Measurements from ENCODE around the gene NBEAL1.
"Not testable (repeated sequence)": the region's sequence is repeated elsewhere in the genome, so short reads cannot be mapped to it uniquely, and the experiment has no call there.

Gene NBEAL1

DNA sequence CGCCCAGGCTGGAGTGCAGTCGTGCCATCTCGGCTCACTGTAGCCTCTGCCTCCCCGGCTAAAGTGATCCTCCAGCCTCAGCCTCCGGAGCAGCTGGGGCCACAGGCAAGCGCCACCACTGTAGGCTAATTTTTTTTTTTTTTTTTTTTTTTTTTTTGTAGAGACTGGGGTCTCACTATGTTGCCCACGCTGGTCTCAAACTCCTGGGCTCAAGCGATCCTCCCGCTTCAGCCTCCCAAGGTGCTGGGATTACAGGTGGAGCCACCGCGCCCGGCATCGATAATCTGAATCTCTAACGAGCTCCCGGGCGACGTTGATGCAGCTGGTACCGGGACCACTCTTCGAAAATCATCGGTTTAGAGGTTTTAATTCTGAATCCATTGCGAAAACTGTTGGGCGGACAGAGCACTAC, 223.6 kb downstream of the NBEAL1 start:
- no peak for DNase-seq

DNA sequence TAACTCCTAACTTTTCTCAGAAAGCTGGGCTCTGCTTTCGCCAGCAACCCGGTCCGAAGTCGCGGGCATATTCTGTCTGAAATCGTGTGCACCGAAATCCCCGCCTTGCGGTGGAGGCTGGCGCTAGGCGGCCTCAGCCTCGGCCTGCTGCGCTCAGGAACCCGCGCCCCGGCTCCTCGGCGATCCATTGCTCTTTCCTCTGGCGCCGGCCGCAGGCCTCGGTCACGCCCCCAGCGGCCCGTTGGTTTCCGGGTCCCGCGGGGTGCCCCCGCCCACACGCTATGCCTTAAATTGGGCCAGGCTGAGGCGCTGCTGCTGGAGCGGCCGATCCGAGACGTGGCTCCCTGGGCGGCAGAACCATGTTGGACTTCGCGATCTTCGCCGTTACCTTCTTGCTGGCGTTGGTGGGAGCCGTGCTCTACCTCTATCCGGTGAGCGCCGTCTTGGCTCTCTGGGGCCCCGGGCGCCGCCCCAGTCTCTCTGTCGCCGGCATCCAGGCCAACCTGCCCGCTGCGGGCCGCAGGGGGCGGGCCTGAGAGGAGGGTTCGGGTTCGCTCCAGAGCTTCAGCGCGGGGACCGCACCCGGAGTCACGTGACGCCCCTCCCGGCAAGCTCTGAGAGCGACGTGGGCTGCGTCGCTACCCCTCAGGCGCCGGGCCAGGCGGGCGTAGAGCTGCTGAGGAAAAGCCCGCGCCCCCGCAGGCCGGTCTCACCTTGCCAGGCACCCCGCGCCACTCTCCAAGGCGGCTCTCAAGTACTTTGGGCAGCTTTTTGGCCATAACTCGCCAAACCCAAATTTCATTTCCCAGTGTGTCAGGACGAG, 224.2 kb downstream of the NBEAL1 start, which contains the start of gene CYP20A1:
Gene CYP20A1 (plus strand): TSS at position 315 of the 823 bp plus-strand sequence. CDS start 45 bp downstream, at position 360.
- DNase-seq: peak; percentile 92

DNA sequence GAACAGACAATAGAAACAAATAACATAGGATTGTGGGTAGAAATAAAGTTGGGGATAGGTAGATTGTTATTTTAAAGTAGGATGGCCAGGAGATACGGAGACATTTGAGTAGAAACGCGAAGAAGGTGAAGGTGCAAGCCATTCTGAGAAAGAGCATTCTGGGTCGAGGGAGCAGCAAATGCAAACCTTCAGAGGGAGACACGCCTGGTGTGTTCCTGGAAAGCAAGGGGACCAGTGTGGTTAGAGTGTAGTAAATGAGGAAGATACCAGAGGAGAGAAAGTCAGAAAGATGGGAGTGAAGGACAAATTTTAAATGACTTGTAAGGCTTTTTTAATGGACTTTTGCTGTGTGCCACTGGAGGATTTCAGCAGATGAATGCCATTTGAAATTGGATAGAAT, 225.8 kb downstream of the NBEAL1 start:
- DNase-seq: no peak

DNA sequence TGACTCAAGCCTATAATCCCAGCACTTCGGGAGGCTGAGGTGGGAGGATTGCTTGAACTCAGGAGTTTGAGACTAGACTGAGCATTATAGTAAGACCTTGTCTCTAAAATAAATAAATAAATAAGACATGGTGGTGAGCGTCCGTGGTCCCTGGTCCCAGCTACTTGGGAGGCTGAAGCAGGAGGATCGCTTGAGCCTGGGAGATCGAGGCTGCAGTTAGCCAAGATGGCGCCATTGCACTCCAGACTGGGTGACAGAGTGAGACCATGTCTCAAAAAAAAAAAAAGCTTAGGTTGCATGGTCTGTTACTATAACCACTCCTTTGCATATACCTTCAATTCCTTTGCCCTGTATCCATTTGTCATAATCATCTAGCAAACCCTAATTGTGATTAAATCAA, 227.8 kb downstream of the NBEAL1 start:
- DNase-seq: no peak

DNA sequence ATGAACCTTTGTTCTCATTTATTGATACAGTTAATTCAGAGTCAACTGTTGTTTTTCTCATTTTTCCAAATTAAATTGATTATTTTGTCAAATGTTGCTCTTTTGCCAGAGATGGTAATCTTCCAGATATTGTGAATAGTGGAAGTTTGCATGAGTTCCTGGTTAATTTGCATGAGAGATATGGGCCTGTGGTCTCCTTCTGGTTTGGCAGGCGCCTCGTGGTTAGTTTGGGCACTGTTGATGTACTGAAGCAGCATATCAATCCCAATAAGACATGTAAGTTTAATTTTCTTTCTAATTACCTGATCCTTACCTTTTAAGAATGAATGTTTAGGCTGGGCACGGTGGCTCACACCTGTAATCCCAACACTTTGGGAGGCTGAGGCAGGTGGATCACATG, 232.0 kb downstream of the NBEAL1 start:
- no peak for DNase-seq

DNA sequence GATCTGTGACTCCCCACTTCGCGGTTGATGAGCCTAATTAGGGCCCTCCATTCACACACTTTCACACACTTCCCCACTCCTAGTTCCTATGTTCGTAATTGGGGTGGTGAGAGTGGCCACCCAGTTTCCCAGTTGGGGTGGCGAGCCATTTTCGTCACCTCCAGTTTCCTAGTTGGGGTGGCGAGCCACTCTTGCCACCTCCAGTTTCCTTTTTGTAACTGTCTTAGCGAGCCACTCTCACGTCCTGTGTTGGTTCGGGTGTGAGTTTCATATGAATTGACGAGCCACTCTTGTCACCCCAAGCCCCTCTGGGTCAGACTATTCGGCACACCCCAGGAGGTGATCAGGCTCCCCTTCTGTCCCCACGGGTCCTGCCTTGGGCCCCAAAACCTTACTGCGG, 238.1 kb downstream of the NBEAL1 start:
- DNase-seq: no peak

DNA sequence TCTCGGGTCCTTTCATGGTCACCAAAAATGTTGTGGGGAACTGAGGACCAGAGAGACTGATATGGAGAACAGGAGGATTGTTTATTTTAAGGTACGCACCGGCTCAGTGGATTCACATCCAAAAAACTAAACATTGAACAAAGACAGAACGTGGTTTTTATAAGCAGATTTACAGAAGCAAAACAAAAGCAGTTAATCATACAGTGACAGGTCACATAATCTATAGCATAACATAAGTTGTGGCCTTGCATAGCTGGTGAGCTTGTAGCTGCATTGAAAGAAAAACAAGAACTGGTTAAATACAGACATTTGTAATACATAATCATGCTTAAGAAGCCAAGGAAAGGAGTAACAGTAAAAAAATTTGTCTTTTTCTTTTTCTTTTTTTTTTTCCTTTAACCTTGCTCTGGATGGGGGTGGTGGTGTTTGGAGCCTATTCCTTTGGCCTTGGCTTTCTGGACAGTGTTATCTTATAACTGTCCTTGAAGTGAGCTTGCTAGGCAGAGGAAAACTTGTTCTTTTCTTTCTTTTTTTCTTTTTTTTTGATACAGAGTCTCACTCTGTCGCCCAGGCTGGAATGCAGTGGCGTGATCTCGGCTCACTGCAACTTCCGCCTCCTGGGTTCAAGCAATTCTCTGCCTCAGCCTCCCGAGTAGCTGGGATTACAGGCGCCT, 238.9 kb downstream of the NBEAL1 start:
- DNase-seq: not testable (repeated sequence)

DNA sequence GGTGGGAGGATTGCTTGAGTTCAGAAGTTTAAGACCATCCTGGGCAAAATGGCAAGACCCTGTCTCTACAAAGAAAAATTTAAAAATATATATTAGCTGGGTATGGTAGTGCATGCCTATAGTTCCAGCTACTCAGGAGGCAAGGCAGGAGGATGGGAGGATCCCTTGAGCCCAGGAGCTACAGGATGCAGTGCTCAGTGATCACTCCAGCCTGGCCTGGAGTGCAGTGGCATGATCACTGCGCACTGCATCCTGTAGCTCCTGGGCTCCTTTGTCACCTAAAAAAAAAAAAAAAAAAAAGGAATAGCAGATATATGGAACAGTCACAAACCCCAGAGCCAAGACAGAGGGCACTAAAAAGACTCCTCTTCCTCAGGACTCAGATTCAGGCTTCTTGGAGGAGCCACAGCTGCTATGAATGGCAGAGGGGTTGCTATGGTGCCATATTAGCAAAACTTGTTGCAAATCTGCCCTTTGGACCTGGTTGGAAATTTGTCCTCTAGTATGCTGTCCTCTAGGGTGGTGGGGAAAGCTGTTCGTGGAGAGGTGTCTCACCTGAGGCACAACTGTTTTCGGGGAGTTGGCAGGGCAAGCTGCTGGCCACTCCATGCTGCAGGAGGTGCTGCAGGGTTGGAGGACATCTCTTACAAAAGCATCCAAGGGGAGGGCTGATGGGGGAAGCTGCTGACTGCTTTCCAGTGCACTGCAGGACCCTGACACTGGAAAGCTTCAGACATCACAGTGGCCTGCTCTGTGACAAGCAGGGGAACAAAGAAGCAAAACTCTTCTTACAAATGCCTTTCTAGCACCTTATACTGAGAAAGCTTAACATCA, 246.9 kb downstream of the NBEAL1 start:
- no peak for DNase-seq

All from KG1 (cell line).